Hepatic stellate cell (primary cell): Measurements from ENCODE around the gene PLEKHM2.

Source experiments
- DNase-seq: peaks from one replicate; pipeline ENCODE4 v3.0.0; 2011; ENCODE audit warnings: low spot score

Gene PLEKHM2

GRCh38 chr1:15726508-15726907, 42.4 kb downstream of the PLEKHM2 start:
- no peak for DNase-seq

- no peak for DNase-seq
Observed at GRCh38 chr1:15727021-15727420, 42.9 kb downstream of the PLEKHM2 start.

GRCh38 chr1:15727424-15727823, 43.3 kb downstream of the PLEKHM2 start:
- no peak for DNase-seq

GRCh38 chr1:15727866-15728534, 43.9 kb downstream of the PLEKHM2 start:
- no peak for DNase-seq

GRCh38 chr1:15728937-15729657, 45.0 kb downstream of the PLEKHM2 start:
- DNase-seq = no peak

GRCh38 chr1:15730423-15730822, 46.3 kb downstream of the PLEKHM2 start:
- no peak for DNase-seq

- DNase-seq = no peak
Observed at GRCh38 chr1:15730936-15731335, 46.8 kb downstream of the PLEKHM2 start.

GRCh38 chr1:15731735-15732685, 47.9 kb downstream of the PLEKHM2 start:
- DNase-seq = no peak

- DNase-seq = no peak
Observed at GRCh38 chr1:15732686-15733081, 48.6 kb downstream of the PLEKHM2 start.

- DNase-seq = no peak
Observed at GRCh38 chr1:15733218-15733725, 49.2 kb downstream of the PLEKHM2 start.

- no peak for DNase-seq
Observed at GRCh38 chr1:15733726-15734226, 49.7 kb downstream of the PLEKHM2 start.

GRCh38 chr1:15734296-15734695, 50.2 kb downstream of the PLEKHM2 start:
- no peak for DNase-seq

GRCh38 chr1:15734901-15735300, 50.8 kb downstream of the PLEKHM2 start:
- DNase-seq = no peak

- no peak for DNase-seq
Observed at GRCh38 chr1:15735304-15736037, 51.4 kb downstream of the PLEKHM2 start.

- DNase-seq = no peak
Observed at GRCh38 chr1:15736038-15736891, 52.1 kb downstream of the PLEKHM2 start, which contains the start of gene SLC25A34. TSS of gene SLC25A34 (plus strand) at chr1:15736258. CDS start at chr1:15736486, 228 bp downstream.

- DNase-seq = no peak
Observed at GRCh38 chr1:15736892-15737261, 52.8 kb downstream of the PLEKHM2 start.

- no peak for DNase-seq
Observed at GRCh38 chr1:15737324-15738319, 53.5 kb downstream of the PLEKHM2 start.

- DNase-seq = no peak
Observed at GRCh38 chr1:15738416-15739113, 54.4 kb downstream of the PLEKHM2 start.

- no peak for DNase-seq
Observed at GRCh38 chr1:15739259-15739658, 55.1 kb downstream of the PLEKHM2 start.
